Upper lobe of left lung (tissue), 6 donors: ENCODE results near the gene GRB14. TPM values are rescaled to one million over a fixed set of nuclear protein-coding genes. Genes with fewer than 3 reads are reported as not detected.

Experiments
- ATAC-seq, 2 donors: fragments of 200-7000 bp; cut with Tn5 transposase; one replicate each; pipeline ENCODE4 v1.9.1; 2022; ENCODE audit warnings: mild to moderate bottlenecking in 2 of 2, moderate library complexity in 2 of 2; ENCODE audit not compliant: low FRiP score in 2 of 2
- DNase-seq, 2 donors: peaks; one replicate each; pipeline ENCODE4 v3.0.0-alpha.2; 2019 to 2020
- H3K27ac ChIP-seq, 4 donors: fragments of 200-600 bp; sonication (generic); one replicate each; pipeline ENCODE4 v1.5.1; 2016 to 2019
- H3K27me3 ChIP-seq, 4 donors: fragments of 200-600 bp; sonication (generic); one replicate each; pipeline ENCODE4 v1.5.1; 2017 to 2019
- H3K36me3 ChIP-seq, 4 donors: fragments of 200-600 bp; sonication (generic); one replicate each; pipeline ENCODE4 v1.5.1; 2016 to 2019
- H3K4me1 ChIP-seq, 4 donors: fragments of 200-600 bp; sonication (generic); one replicate each; pipeline ENCODE4 v1.5.1; 2018 to 2019
- H3K4me3 ChIP-seq, 4 donors: fragments of 200-600 bp; sonication (generic); one replicate each; pipeline ENCODE4 v1.5.1; 2017 to 2019; ENCODE audit warnings: mild to moderate bottlenecking in 2 of 4, moderate library complexity in 1 of 4
- H3K9me3 ChIP-seq, 4 donors: fragments of 200-600 bp; sonication (generic); one replicate each; pipeline ENCODE4 v1.5.1; 2018 to 2019
- EP300 ChIP-seq, 4 donors: sonication (generic); formaldehyde crosslinking; IDR thresholded peaks; one replicate each; pipeline ENCODE4 v1.5.1; 2017; ENCODE audit warnings: antibody characterized with exemption in 4 of 4, control low read depth in 2 of 4
- POLR2A ChIP-seq, 4 donors: fragments of 450-650 bp; IDR thresholded peaks; one replicate each; pipeline ENCODE4 v1.5.1; 2016 to 2017; ENCODE audit warnings: antibody characterized with exemption in 4 of 4, mild to moderate bottlenecking in 2 of 4
- POLR2AphosphoS5 ChIP-seq, 2 donors: sonication (generic); formaldehyde crosslinking; IDR thresholded peaks; one replicate each; pipeline ENCODE4 v1.5.1; 2017; ENCODE audit warnings: antibody characterized with exemption in 2 of 2
- WGBS, 2 donors: methylation state at CpG; one replicate each; pipeline ENCODE4 v1.1.5; 2017 to 2018; 5-methylcytosine and 5-hydroxymethylcytosine counted together
- total RNA-seq, 6 donors: library from RNA; depleted of rRNA in 4 of 6; stranded (reverse); fragments of >200 nt in 4 of 6; gene quantifications; one replicate each; pipeline versions ENCODE4 v1.1.0 to v1.2.1, GENCODE V29; 2016 to 2021
- TF ChIP-seq, protein P1 (sequence below), 6 experiments: fragments of 450-650 bp in 4 of 6; fragments of 200-600 bp in 2 of 6; sonication (generic) in 2 of 6; IDR thresholded peaks; one replicate each; pipeline ENCODE4 v1.5.1; 2016 to 2019; ENCODE audit warnings: antibody characterized with exemption in 6 of 6
- donor health status: DM: no; HTN: no; CAD: no; lungs with moderate emphysema.
- donor health status: DM: no; HTN: yes; CAD: no; lungs with severe emphysema.

GRB14 gene
- total RNA-seq, 6 donors from 2014 or later: 1.4 to 10.5 (median 3.0) TPM

DNA sequence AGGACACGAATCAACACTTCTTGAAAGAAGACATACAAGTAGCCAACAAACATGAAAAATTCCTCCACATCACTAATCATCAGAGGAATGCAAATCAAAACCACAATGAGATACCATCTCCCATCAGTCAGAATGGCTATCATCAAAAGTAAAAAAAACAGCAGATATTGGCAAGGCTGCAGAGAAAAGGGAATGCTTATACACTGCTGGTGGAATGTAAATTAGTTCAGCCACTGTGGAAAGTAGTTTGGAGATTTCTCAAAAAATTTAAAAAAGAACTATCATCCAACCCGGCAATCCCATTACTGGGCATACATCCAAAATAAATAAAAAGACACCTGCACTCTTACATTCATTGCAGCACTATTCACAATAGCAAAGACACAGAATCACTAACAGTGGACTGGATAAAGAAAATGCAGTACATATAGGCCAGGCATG, 78.7 kb downstream of the GRB14 start:
- H3K4me3 ChIP-seq: no peak overlapping the region
- ATAC-seq (no peak), DNase-seq (no peak)
- TF ChIP-seq POLR2A (IDR thresholded peaks at IDR 0.05) (no peak), EP300 (IDR thresholded peaks at IDR 0.05) (no peak), POLR2AphosphoS5 (IDR thresholded peaks at IDR 0.05) (no peak)
- TF ChIP-seq, protein P1, sequence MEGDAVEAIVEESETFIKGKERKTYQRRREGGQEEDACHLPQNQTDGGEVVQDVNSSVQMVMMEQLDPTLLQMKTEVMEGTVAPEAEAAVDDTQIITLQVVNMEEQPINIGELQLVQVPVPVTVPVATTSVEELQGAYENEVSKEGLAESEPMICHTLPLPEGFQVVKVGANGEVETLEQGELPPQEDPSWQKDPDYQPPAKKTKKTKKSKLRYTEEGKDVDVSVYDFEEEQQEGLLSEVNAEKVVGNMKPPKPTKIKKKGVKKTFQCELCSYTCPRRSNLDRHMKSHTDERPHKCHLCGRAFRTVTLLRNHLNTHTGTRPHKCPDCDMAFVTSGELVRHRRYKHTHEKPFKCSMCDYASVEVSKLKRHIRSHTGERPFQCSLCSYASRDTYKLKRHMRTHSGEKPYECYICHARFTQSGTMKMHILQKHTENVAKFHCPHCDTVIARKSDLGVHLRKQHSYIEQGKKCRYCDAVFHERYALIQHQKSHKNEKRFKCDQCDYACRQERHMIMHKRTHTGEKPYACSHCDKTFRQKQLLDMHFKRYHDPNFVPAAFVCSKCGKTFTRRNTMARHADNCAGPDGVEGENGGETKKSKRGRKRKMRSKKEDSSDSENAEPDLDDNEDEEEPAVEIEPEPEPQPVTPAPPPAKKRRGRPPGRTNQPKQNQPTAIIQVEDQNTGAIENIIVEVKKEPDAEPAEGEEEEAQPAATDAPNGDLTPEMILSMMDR (IDR thresholded peaks at IDR 0.05): no peak
- H3K36me3 ChIP-seq: no peaks in the 10 kb centered on the region
- no peaks in the 10 kb centered on the region for H3K27me3 ChIP-seq
- peaks cover 0 to 3% (median 0%) of the 10 kb centered on the region in 4 donors for H3K4me1 ChIP-seq
- WGBS, 2 donors: 31 to 41% methylated on average over 2 of the region's 2 CpGs
- no peaks in the 10 kb centered on the region for H3K9me3 ChIP-seq
- no peak overlapping the region for H3K27ac ChIP-seq

DNA sequence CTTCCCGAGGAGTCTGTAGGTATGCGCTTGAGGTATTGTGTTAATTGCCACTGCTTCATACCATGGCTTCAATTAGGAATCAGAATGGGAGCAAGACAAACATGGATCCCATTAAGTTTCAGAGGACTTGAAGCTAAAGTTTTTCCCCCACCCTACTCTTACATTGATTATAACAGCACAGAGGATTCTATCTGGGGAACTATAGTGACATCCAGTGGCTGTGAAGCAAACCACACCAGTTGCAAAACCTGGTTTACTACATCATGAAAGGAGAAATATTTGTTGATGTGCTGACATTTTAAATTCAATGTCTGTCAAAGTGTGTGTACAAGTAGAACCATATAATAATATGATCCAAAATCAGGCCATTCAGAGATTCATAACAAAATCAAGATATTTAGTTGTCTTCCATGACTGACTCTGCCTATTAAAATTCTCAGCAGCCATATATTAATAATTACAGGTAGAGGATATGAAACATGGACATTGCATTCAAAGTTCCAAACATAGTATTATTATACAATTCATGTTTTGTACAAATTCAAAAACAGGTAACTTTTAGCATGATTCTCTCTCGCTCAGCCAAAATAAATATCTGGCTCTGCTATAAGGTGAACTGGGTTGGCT, 82.9 kb downstream of the GRB14 start:
- H3K9me3 ChIP-seq: no peaks in the 10 kb centered on the region
- DNase-seq: no peak
- 78 to 95% methylated on average over 3 of the region's 3 CpGs for WGBS, 2 donors

DNA sequence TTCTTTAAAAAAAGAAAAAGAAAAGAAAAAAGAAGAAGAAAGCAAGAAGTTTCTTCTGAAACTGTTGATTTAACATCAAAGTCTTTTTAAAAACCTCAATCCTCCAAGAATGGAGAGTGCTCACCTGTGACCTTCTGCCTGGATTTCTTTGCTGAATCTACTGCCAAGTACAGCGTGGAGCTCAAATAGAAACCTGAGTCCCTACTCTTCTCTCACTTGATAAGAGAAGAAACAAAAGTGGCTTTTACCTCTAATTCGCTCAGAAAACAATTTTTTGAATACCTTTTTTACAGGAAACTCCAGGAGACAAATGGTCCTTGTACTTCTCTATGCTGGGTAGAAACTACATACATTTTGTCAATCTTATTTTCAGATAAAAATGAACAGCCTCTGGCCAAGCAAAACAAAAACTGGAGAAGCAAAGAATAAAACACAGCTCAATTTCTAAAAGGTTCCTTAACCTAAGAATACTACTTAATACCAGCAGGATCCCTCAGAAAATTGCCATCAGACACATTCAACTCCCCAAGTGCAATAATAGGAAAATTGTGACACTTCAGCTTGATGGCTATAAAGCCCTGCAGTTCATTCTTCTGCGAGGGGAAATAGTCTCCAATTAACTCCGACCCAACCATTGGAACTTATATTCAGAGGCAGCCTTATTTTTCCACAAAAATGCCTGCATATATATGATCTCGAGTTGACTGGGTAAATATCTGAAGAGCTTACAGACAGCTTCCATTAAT, 85.8 kb downstream of the GRB14 start:
- WGBS, 2 donors: 60 to 76% methylated on average over 5 of the region's 5 CpGs

More for the DNA sequence above, 82.9 kb downstream of the GRB14 start:
- TF ChIP-seq EP300 (IDR thresholded peaks at IDR 0.05): no peak
- TF ChIP-seq, protein P1 (IDR thresholded peaks at IDR 0.05): peak in 4 of 6 experiments; percentile 15 to 51 (median 36)
- peaks cover 0 to 4% (median 0%) of the 10 kb centered on the region in 4 donors for H3K4me1 ChIP-seq
- H3K27me3 ChIP-seq: no peaks in the 10 kb centered on the region
- H3K27ac ChIP-seq: no peak overlapping the region
- no peak overlapping the region for H3K4me3 ChIP-seq
- no peaks in the 10 kb centered on the region for H3K36me3 ChIP-seq
- peak in 1 of 2 donors; percentile 44 for ATAC-seq

DNA sequence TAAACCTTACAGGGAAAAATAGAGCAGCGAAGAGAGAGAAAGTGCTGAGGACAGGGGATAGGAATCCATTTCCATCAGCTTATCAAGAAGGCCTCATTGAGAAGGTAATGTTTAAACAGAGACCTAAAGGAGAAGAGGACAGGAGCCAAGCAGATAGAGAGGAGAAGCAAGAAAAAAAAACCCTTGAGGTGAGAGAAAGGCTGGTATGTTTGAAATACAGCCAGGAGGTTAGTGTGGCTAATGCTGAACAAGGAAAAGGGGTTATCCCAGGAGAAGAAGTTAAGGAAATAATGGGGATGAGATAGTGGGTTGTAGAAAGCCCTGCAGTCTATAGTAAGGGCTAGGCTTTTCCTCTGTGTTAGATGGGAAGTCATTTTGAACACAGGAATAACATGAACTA, 90.8 kb downstream of the GRB14 start:
- DNase-seq: no peak
- H3K27me3 ChIP-seq: no peaks in the 10 kb centered on the region
- H3K4me3 ChIP-seq: no peak overlapping the region
- no peak overlapping the region for H3K27ac ChIP-seq
- ATAC-seq: no peak
- no peaks in the 10 kb centered on the region for H3K4me1 ChIP-seq
- 81 to 83% methylated on average over 1 of the region's 1 CpG for WGBS, 2 donors
- TF ChIP-seq POLR2AphosphoS5 (IDR thresholded peaks at IDR 0.05) (no peak), POLR2A (IDR thresholded peaks at IDR 0.05) (no peak), EP300 (IDR thresholded peaks at IDR 0.05) (no peak)
- TF ChIP-seq, protein P1 (IDR thresholded peaks at IDR 0.05): no peak
- no peaks in the 10 kb centered on the region for H3K36me3 ChIP-seq
- H3K9me3 ChIP-seq: no peaks in the 10 kb centered on the region

More for the DNA sequence above, 85.8 kb downstream of the GRB14 start:
- no peak overlapping the region for H3K4me3 ChIP-seq
- DNase-seq (no peak), ATAC-seq (no peak)
- no peaks in the 10 kb centered on the region for H3K36me3 ChIP-seq
- peaks cover 0 to 4% (median 0%) of the 10 kb centered on the region in 4 donors for H3K4me1 ChIP-seq
- no peak overlapping the region for H3K27ac ChIP-seq
- H3K9me3 ChIP-seq: no peaks in the 10 kb centered on the region
- no peak for TF ChIP-seq EP300 (IDR thresholded peaks at IDR 0.05)
- no peak for TF ChIP-seq POLR2A (IDR thresholded peaks at IDR 0.05)
- TF ChIP-seq, protein P1 (IDR thresholded peaks at IDR 0.05): no peak
- no peak for TF ChIP-seq POLR2AphosphoS5 (IDR thresholded peaks at IDR 0.05)
- H3K27me3 ChIP-seq: no peaks in the 10 kb centered on the region
